Motor neuron (in vitro differentiated cells): Measurements from ENCODE around the gene CYP19A1. TPM values are rescaled to one million over a fixed set of nuclear protein-coding genes. Genes with fewer than 3 reads are reported as not detected.

ENCODE experiments used
- ATAC-seq, 8 experiments: fragments of 200-7000 bp; cut with Tn5 transposase; replicated peaks in 6 of 8; 2 replicates each; pipeline ENCODE4 v1.8.0; 2021; ENCODE audit warnings: mild to moderate bottlenecking in 8 of 8, moderate library complexity in 8 of 8
- H3K27ac ChIP-seq, 2 donors: fragments of 250-450 bp; sonication (Bioruptor Pico); 2 replicates each; pipeline ENCODE4 v1.9.0; 2021; ENCODE audit warnings: antibody characterized with exemption in 2 of 2, mild to moderate bottlenecking in 2 of 2, moderate library complexity in 1 of 2
- H3K4me1 ChIP-seq, 2 donors: fragments of 250-450 bp; sonication (Bioruptor Pico); replicated peaks in 1 of 2; 2 replicates each; pipeline ENCODE4 v1.6.1; 2021; ENCODE audit warnings: antibody characterized with exemption in 2 of 2, mild to moderate bottlenecking in 2 of 2, moderate library complexity in 1 of 2
- H3K4me3 ChIP-seq, 5 donors: fragments of 250-450 bp; sonication (Bioruptor Pico); 2 replicates each; pipeline ENCODE4 v1.9.0; 2021; ENCODE audit warnings: antibody characterized with exemption in 5 of 5, mild to moderate bottlenecking in 5 of 5, moderate library complexity in 4 of 5
- WGBS, 10 experiments: fragments of 450-650 bp; shearing (Covaris generic); methylation state at CpG; one replicate each; pipeline ENCODE4 v1.0.0; 2022; 5-methylcytosine and 5-hydroxymethylcytosine counted together
- in situ Hi-C, 9 experiments: fragments of 400-800 bp; cut with MboI; loops; one replicate each; pipeline ENCODE4 v1.15.0; 2021; ENCODE audit warnings: low sequenced_read_pairs in 9 of 9, low pct_unique_long_range_greater_than_20kb in 2 of 9; ENCODE audit not compliant: unreplicated experiment in 9 of 9
- total RNA-seq, 8 experiments: library from RNA; unstranded; fragments of 300-600 nt; gene quantifications; 2 replicates each; pipeline versions ENCODE4 v1.2.3 to v1.2.4, GENCODE V29; 2022

Gene CYP19A1
- total RNA-seq, 8 experiments from 2014 or later = 0.56 to 8.2 (median 1.7) TPM

- Histone ChIP-seq H3K27ac (no peak overlapping the region), H3K4me3 (no peak overlapping the region), H3K4me1 (no peaks in the 10 kb centered on the region)
- ATAC-seq = no peak
- 0 to 100% (median 68%) methylated on average over 1 to 2 of the region's 2 CpGs; no CpG with 5 or more reads in 1 of the 10 experiments for WGBS, 10 experiments
- in situ Hi-C loops = no loop called here
Measured at GRCh38 chr15:51353976-51354375, 15.6 kb upstream of the CYP19A1 start.

- no peak overlapping the region for H3K4me3 ChIP-seq
- in situ Hi-C loops = no loop called here
- no peak overlapping the region for H3K27ac ChIP-seq
- H3K4me1 ChIP-seq = no peaks in the 10 kb centered on the region
- 60 to 100% (median 83%) methylated on average over 1 to 3 of the region's 3 CpGs; no CpG with 5 or more reads in 1 of the 10 experiments for WGBS, 10 experiments
- ATAC-seq = no peak
Measured at GRCh38 chr15:51350723-51351122, 12.3 kb upstream of the CYP19A1 start.

DNA sequence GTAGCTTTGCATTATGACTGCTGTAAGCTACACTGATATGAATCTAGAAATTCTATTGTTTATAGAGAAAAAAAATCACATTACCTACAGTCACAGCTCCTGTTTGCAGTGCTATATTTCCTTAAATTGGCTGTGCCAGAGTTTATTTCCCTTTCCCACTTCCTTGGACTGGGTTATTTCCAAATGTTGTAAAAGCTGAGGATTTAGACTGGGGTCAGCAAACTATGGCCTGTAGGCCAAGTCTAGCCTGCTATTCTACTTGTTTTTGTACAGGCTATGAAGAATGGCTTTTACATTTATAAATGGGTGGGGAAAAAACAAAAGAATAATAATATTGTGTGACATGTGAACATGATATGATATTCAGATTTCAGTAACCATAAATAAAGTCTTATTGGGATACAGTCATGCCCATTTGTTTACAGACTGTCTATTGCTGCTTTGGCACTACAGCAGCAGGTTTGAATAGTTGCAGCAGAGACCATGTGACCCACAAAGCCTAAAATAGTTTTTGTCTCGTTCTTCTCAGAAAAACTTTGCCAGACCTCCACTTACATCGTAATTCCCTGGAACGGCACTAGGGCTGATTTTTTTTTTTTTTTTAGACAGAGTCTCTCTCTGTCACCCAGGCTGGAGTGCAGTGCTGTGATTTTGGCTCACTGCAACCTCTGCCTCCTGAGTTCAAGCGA is 10.9 kb upstream of the CYP19A1 start:
- H3K4me1 ChIP-seq = no peaks in the 10 kb centered on the region
- H3K4me3 ChIP-seq = no peak overlapping the region
- peak in 1 of 8 experiments; percentile 37 for ATAC-seq
- in situ Hi-C loops = no loop called here
- WGBS, 10 experiments = 0 to 93% (median 36%) methylated on average over 1 to 3 of the region's 4 CpGs; no CpG with 5 or more reads in 4 of the 10 experiments
- no peak overlapping the region for H3K27ac ChIP-seq

- no peak overlapping the region for H3K27ac ChIP-seq
- in situ Hi-C loops = no loop called here
- H3K4me1 ChIP-seq = peaks cover 0 to 4% of the 10 kb centered on the region in 2 donors
- H3K4me3 ChIP-seq = no peak overlapping the region
- 18 to 100% (median 86%) methylated on average over 1 to 5 of the region's 5 CpGs for WGBS, 10 experiments
- ATAC-seq = no peak
Measured at GRCh38 chr15:51348688-51349087, 10.3 kb upstream of the CYP19A1 start.

- Histone ChIP-seq H3K27ac (no peak overlapping the region), H3K4me3 (no peak overlapping the region), H3K4me1 (peaks cover 9 to 10% of the 10 kb centered on the region in 2 donors)
- no peak for ATAC-seq
- WGBS, 10 experiments = 4 to 94% (median 79%) methylated on average over 2 to 3 of the region's 3 CpGs; no CpG with 5 or more reads in 1 of the 10 experiments
- in situ Hi-C loops = no loop called here
Measured at GRCh38 chr15:51346136-51346535, 7.7 kb upstream of the CYP19A1 start.

DNA sequence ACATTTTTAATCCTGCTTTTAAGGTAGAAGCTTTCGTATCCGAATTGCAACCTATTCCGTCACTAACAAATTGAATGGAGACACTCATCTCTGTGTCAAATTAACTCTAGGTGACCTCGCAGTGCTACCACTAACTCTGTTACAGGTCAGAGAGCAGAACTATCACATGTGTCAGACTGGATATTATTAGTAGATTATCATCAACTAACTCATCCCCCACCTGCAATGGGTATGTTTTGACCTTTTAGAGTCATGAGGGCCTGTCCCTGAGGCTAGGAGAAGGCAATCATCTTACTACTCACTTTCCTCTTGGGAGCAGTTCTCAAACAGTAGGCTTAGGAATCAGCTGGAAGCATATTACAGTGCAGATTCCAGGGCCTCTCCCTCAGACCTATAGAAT is 5.1 kb upstream of the CYP19A1 start:
- in situ Hi-C loops = no loop called here
- no peak for ATAC-seq
- H3K4me3 ChIP-seq = no peak overlapping the region
- WGBS, 10 experiments = 60 to 100% (median 85%) methylated on average over 2 to 4 of the region's 4 CpGs; no CpG with 5 or more reads in 2 of the 10 experiments
- no peak overlapping the region for H3K27ac ChIP-seq
- peaks cover 9 to 10% of the 10 kb centered on the region in 2 donors for H3K4me1 ChIP-seq

GRCh38 chr15:51342227-51342999 is 4.0 kb upstream of the CYP19A1 start:
- H3K4me1 ChIP-seq = peaks cover 9 to 10% of the 10 kb centered on the region in 2 donors
- in situ Hi-C loops = no loop called here
- WGBS, 10 experiments = 26 to 100% (median 77%) methylated on average over 1 to 7 of the region's 16 CpGs
- no peak overlapping the region for H3K27ac ChIP-seq
- peak in 3 of 8 experiments; percentile 30 to 58 (median 36) for ATAC-seq
- H3K4me3 ChIP-seq = peak overlapping the region in 4 of 5 donors; percentile 25 to 36 (median 30)

DNA sequence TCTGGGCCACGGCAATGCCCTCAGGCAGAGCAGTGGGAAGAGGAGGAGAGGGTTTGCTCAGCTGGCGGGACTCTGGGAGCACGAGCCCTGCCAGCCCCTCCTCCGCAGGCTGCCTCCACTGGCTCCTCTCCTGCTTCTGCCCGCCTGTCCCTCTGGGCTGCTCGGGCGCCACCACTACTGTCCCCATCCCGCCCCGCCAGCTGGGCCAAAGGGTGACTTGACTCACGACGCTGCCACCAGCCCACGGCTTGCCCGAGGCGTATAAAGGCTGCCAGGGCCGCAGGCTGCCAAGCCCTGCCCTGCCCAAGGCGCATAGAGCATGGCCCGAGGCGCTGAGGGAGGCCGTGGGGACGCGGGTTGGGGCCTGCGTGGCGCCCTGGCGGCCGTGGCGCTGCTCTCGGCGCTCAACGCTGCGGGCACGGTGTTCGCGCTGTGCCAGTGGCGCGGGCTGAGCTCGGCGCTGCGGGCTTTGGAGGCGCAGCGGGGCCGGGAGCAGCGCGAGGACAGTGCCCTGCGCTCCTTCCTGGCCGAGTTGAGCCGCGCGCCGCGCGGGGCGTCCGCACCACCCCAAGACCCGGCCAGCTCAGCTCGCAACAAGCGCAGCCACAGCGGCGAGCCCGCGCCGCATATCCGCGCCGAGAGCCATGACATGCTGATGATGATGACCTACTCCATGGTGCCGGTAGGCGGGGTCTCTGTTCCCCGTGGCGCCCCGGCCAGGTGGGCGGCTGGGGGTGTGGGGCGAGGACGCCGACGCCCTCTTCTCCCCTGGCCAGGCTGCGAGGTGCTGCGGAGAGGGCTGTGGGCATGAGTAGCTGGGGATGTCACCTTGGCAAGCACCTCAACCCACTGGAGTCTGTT is 3.2 kb upstream of the CYP19A1 start, which contains the start of gene GLDN:
Gene GLDN, plus strand, starts transcription at position 290 of the 861 bp plus-strand sequence. Its CDS starts 30 bp downstream, at position 320.
- 0 to 4% methylated on average over 1 to 5 of the region's 76 CpGs; no CpG with 5 or more reads in 8 of the 10 experiments for WGBS, 10 experiments
- Histone ChIP-seq H3K4me3 (peak within 1 kb of the TSS; percentile 14 to 36 (median 26)), H3K4me1 (peaks cover 9 to 10% of the 10 kb centered on the region in 2 donors), H3K27ac (no peak within 1 kb of the TSS)
- in situ Hi-C loops = no loop called here
- peak; percentile 72 to 88 (median 84) for ATAC-seq

- ATAC-seq = peak in 2 of 8 experiments; percentile 27 to 54
- 20 to 100% (median 79%) methylated on average over 1 to 9 of the region's 9 CpGs; no CpG with 5 or more reads in 1 of the 10 experiments for WGBS, 10 experiments
- peaks cover 0 to 5% of the 10 kb centered on the region in 2 donors for H3K4me1 ChIP-seq
- in situ Hi-C loops = no loop called here
- no peak overlapping the region for H3K27ac ChIP-seq
- no peak overlapping the region for H3K4me3 ChIP-seq
Measured at GRCh38 chr15:51335538-51336410, 2.6 kb downstream of the CYP19A1 start.

- WGBS, 10 experiments = 77 to 97% (median 80%) methylated on average over 1 to 5 of the region's 5 CpGs; no CpG with 5 or more reads in 7 of the 10 experiments
- Histone ChIP-seq H3K4me1 (peaks cover 0 to 5% of the 10 kb centered on the region in 2 donors), H3K27ac (no peak overlapping the region), H3K4me3 (no peak overlapping the region)
- no peak for ATAC-seq
- in situ Hi-C loops = no loop called here
Measured at GRCh38 chr15:51335087-51335486, 3.3 kb downstream of the CYP19A1 start.

DNA sequence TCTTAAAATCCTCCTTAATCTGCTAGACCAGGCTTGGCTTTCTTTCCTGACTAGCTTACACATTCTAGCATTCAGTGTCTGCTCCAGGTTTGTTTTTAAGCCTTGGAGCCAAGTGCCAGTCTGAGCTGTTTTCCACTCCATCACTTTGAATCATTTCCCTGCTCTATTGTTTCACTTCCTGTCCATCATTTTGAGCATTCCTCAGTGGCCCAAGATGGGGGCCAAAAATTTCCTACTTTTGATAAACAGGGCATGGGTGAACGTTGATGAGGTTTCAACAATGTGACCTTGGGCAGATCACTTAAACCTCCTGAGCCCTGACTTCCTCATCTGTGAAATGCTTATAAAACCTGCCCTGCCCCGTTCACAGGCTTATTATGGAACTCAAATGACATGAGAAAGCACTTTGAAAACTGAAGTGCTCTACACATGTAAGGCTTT is 4.4 kb downstream of the CYP19A1 start:
- 0 to 91% (median 55%) methylated on average over 1 to 2 of the region's 2 CpGs; no CpG with 5 or more reads in 4 of the 10 experiments for WGBS, 10 experiments
- H3K4me1 ChIP-seq = peaks cover 0 to 5% of the 10 kb centered on the region in 2 donors
- H3K4me3 ChIP-seq = no peak overlapping the region
- no peak for ATAC-seq
- H3K27ac ChIP-seq = no peak overlapping the region
- in situ Hi-C loops = no loop called here

- no peak overlapping the region for H3K27ac ChIP-seq
- H3K4me1 ChIP-seq = peaks cover 0 to 5% of the 10 kb centered on the region in 2 donors
- ATAC-seq = no peak
- WGBS, 10 experiments = 17 to 100% (median 79%) methylated on average over 1 to 2 of the region's 2 CpGs; no CpG with 5 or more reads in 5 of the 10 experiments
- in situ Hi-C loops = no loop called here
- no peak overlapping the region for H3K4me3 ChIP-seq
Measured at GRCh38 chr15:51333571-51333970, 4.8 kb downstream of the CYP19A1 start.
